GM18499 (cell line): Measurements from ENCODE around the gene COPZ1.
"Not testable (repeated sequence)": the region's sequence is repeated elsewhere in the genome, so short reads cannot be mapped to it uniquely, and the experiment has no call there.

Experiments
- ATAC-seq: cut with Tn5 transposase; IDR thresholded peaks from one replicate; pipeline ENCODE4 v1.9.1; 2021; ENCODE audit warnings: moderate number of reproducible peaks; ENCODE audit not compliant: insufficient read depth, unreplicated experiment

The COPZ1 gene

DNA sequence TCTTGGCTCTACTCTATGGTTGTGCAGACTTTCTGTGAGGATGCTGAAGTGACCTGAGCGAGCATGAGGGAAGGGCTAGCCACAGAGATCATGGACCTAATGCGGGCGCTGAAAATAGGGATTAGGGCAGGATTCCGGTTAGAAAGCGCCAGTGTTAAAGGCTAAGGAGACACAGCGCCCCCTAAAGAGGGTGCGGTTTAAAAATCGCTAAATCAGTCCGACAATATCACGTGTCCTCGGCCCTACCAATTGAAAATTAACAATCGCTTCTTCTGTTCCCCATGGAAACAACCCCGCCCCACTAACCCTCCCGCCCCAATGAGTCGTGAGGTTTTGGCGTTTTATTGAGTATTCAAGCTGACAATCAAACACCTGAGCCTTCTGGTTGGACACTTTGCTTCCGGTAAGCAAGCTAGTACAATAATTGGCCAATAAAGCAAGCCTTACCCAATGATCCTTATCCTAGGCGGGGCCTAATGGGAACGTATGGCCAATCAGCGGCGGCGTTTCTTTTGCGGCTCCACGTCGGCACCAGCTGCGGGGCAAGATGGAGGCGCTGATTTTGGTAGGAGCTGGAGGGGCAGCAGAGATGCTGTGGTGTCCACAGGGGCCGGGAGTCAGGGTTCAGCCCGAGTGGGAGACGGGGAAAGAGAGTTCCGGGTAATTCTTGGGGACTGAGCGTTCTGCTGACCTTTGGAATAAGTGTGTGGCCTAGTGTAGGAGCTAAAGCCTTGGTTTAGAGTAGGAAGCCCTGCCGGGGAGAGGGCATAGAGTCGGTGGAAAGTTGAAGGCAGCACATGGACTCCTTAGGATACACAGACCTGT, at the start of gene COPZ1:
COPZ1 (plus strand) TSS at position 515 of the 825 bp plus-strand sequence; CDS start at position 548, 33 bp downstream.
- peak; percentile 94 for ATAC-seq

DNA sequence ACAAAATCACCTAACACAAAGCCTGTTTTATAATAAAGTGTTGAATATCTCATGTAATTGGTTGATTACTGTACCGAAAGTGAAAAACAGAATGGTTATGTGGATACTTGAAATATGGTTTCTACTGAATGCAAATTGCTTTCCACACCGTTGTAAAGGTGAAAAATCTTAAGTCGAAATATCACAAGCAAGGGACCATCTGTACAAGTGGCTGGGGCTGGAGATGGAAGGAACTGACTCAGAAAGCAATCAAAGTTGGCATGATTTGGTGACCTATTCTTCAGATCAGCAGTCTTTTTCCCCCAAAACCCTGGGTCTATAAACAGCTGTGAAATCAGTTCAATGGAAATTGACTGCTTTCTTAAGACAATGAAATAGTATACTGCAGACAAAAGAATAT, 48.6 kb upstream of the COPZ1 start:
- ATAC-seq = no peak

DNA sequence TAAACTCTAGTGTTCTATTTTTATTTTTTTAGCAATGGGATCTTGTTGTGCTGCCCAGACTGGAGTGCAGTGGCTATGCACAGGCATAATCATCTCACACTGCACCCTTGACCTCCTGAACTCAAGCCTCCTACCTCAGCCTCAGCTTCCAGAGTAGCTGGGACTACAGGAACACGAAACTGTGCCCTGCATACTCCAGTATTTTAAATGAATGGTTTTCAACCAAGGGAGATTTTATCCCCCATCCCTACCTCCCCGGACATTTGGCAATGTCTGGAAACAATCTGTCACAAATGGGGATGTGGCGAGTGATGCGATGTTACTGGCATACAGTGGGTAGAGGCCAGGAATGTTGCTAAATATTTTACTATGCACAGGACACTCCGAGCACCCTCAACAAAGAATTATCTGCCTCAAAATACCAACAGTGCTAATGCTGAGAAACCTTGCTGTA, 47.1 kb upstream of the COPZ1 start:
- ATAC-seq = no peak

DNA sequence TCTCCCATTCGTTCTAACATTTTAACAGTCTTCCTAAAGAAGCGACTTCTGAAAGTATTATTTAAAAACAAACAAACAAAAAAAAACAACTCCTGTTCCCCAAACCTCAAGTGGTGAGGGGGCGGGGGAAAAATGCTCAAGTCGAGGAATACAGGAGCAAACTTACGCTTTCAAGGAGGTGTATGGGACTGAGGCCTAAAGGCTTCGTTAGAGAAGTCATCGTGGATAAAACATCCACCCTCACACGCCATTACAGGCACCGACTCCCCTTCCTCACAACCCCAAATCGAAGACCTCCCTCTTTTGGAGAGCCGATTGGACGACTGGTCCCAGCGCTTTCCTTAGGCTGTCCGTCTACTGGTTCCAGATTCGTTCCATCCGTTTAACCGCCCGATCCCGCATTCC, 45.7 kb upstream of the COPZ1 start:
- ATAC-seq = no peak

- ATAC-seq = peak; percentile 69
Measured at GRCh38 chr12:54279632-54280467, 45.1 kb upstream of the COPZ1 start, which contains the start of gene CBX5. TSS of gene CBX5 (minus strand) at chr12:54280122. CDS start at chr12:54257650, 22,472 bp downstream.

GRCh38 chr12:54280468-54281260, 44.3 kb upstream of the COPZ1 start, which contains the start of gene HNRNPA1:
TSS of gene HNRNPA1 (plus strand) at chr12:54280726. CDS start at chr12:54280808, 82 bp downstream.
- ATAC-seq = peak; percentile 77

- ATAC-seq = not testable (repeated sequence)
Measured at GRCh38 chr12:54281261-54281638, 43.7 kb upstream of the COPZ1 start.

DNA sequence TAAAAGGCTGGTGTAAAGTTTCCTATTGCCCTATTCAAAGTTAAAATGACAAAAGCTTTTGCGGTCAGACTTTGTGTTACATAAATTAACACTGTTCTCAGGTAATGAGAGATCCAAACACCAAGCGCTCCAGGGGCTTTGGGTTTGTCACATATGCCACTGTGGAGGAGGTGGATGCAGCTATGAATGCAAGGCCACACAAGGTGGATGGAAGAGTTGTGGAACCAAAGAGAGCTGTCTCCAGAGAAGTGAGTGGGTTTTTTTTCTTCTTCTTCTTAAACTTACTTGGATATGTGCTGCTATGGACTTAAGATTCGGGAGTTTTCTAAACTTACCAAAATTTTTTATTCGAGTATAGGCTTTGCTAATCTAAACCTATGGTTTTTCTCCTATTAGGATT, 43.2 kb upstream of the COPZ1 start:
- not testable (repeated sequence) for ATAC-seq

- no peak for ATAC-seq
Measured at GRCh38 chr12:54282949-54283593, 41.9 kb upstream of the COPZ1 start.

DNA sequence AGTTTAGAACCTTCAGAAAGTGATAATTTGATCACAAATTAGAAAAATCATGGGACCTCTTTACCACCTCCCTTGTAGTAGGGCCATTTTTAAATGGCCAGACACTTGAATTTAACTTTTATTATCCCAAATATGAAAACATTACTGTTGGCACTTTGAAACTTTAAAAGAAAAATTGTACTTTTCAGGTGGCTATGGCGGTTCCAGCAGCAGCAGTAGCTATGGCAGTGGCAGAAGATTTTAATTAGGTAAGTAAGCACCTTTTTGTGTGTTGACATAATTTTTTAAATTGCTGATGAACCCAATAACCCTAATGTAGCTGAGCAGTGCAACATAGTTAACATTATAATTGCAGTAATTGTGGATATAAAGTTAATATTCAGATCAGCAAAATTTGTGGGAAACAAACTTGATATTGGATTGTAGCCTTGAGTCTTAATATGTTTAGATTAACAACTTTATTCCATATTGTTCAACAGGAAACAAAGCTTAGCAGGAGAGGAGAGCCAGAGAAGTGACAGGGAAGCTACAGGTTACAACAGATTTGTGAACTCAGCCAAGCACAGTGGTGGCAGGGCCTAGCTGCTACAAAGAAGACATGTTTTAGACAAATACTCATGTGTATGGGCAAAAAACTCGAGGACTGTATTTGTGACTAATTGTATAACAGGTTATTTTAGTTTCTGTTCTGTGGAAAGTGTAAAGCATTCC, 40.7 kb upstream of the COPZ1 start:
- ATAC-seq = not testable (repeated sequence)

DNA sequence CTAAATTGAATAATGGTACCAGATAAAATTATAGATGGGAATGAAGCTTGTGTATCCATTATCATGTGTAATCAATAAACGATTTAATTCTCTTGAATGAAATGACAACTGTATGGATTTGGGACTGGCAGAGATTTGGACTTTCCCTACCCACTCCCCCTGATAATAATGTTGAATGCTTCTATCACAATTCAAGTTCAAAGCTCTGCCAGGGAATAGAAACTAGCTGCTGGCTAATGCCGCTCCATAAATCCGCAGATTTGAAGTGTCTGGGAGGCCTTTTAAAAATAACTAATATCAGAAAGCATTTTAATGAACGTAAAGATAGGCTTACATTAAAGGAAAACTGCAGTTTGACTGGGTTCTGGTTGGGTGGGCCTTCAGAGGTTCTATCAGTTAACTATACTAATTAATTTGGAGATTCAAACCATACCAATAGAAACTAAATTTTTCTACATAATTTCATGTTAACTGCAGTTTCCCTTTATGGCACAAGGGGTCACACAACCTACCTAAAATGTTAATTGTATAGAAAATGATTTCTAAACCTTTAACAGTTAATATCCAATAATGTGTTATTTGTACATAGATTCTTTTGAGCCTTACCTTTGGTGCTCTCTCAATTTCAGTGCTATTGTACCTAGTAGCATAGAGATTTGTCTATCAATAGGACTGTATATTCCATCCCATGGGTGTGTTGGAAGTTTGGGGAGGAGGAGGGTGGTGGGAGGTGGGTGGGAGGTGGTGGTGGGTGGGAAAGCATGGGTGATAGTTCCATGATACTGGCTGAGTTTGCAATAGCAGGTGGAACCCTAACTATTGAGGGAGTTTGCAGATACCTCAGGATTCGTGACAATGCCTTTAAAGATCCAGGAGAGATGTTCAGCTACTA, 39.5 kb upstream of the COPZ1 start:
- ATAC-seq = no peak

DNA sequence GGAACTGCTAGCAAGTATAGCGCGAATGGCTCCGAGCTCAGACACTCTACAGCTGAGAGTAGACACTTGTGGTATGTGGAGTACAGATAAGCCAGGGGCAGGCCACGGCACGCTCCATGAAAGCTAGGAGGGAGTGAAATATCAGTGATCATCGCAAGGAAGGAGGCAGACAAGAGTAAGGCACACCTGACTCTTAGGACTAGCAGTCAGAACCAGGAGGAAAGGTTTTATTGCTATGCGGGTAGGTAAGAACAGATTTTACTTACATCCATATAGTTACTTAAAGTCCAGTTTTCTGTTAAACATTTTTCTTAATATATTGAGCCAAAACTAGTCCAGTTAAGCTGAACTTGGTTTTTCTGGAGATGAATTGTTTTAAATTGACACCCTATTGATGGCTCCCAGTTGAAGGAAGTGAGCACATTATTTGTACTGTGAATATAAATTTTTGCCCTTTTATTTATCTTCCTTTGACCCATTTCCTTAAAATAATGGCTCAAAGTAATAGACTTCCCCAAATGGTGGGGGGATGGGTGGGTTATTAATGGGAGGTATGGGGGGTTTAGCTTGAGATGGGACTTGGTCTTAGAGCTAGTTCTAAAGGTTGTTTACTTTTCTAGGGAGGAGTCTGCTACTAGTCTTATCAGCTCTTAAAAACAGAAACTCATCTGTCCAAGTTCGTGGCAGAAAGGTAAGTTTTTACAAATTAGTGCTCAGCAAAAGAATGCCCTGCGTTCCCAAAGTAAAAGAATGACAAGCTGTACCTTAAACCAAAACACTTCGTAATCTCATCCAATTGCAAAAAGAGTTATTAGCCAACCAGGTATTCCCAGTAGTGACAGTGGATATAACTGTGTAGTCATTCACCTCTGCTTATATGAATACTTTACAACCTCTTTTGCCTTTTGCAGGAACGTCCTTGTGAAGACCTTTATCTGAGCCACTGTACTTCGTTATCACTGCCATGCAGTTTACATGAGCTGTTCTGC, 38.6 kb upstream of the COPZ1 start:
- ATAC-seq = no peak

DNA sequence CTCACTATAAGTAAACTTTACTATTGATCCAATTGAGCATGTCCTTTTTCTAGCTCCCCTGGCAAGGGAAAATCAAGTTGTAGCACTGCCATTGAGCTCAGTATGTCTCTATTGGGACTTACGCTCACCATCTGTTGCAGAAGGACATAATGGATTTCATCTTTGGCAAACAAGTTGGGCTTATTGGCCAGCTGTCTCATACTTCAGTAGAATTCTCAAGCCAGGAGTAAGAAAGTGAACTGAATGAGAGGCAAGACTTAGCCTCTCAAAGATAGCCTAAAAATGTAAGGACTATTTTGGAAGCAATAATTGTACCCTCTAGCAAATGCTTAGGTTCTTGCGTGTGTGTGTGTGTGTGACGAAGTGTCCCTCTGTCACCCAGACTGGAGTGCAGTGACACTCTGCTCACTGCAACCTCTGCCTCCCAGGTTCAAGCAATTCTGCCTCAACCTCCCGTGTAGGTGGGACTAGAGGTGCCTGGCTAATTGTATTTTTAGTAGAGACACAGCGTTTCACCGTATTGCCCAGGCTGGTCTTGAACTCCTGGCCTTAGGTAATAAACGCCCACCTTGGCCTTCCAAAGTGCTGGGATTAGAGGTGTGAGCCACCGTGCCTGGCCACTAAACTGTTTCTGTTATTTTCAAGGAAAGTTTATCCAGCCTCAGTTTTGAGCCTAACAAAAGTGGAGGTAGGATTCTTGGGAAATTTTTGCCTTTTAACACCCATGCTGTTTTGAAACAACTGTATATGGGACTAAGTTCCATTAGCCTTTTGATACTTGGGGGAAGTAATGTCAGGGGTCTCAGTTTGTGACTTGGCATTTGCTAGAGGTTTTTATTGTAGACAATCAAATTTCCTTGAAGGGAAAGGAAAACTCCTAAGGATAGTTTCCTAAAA, 37.4 kb upstream of the COPZ1 start:
- ATAC-seq = no peak

DNA sequence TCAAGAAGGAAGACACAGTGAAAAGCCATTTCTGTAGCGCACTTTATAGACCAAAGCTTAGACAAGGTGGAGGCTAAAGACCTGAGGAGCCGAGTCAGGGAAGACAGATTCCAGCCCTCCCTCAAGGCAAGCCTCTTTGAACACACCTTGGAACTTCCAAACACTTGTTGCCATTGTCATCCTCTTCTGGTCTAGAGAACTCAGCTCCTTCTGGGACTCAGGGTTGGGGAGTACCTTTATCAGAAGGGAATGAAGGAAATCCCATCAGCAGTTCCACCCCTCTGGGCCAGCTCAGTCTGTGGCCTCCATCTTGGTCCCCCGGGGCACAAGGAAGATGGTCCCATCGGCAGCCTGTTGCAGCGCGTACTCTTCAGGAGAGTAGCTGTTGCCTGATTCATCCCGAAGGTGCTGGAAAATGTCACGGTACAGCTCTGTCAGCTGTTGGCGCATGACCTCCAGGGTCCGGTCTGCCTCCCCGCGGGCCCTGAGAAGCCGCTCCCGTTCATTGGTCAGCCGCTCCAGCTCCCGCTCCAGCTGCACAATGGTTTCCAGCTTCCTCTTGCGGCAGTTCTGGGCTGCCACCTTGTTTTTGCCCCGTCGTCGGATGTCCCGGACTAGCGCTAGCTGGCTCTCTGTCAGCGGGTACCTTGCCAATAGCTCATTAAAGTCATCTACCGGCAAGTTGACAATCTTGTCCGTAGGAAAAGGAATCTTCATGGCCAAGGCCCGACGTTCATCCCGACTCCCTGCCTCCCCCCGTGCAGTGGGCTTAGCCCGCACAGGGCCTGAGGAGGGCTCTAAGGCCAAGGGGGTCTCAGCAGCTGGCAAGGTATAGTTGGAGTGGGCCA, 32.6 kb upstream of the COPZ1 start:
- ATAC-seq = no peak

DNA sequence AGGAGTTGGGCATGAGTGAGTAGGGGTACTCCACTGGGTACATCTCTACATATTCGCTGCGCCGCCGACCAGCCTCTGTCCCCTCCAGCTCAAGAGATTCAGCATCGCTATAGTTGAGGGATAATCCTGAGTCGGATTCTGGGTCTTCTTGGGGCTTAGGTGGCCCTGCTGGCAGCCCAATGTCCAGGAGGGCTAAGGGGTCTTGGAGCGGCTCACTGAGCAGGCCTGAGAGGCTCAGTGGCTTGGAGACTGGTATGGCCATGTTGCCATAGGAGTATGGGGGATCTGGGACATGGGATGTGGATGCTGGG, 32.0 kb upstream of the COPZ1 start:
- no peak for ATAC-seq
